Loucy (cell line): ENCODE measurements around the gene IMMT.

ENCODE experiments used
- EZH2phosphoT487 ChIP-seq: fragments of 200-600 bp; IDR thresholded peaks from 2 replicates; pipeline ENCODE4 v1.6.1; 2018; ENCODE audit warnings: antibody characterized with exemption, mild to moderate bottlenecking, moderate library complexity, borderline replicate concordance
- TF ChIP-seq, protein P1 (sequence below): fragments of 200-600 bp; sonication (generic); conservative IDR thresholded peaks from 2 replicates; pipeline ENCODE4 v1.5.1; 2014; ENCODE audit warnings: mild to moderate bottlenecking, antibody characterized with exemption, low read length

DNA sequence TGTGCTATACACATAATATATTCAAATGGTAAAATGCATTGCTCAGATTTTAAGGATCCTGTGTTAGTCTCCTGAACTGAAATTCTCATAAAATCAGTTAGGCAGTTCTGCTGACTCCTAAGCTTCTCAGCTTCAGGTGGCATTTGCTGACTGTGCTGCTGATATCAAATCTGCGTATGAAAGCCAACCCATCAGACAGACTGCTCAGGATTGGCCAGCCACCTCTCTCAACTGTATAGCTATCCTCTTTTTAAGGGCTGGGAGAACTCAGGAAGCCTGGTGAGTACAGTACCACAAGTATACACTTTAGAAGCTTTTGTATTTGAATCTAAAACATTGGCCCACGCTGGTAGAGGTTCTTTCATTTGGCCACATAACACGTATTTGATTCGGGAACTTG, 60.6 kb downstream of the IMMT start:
- TF ChIP-seq, protein P1, sequence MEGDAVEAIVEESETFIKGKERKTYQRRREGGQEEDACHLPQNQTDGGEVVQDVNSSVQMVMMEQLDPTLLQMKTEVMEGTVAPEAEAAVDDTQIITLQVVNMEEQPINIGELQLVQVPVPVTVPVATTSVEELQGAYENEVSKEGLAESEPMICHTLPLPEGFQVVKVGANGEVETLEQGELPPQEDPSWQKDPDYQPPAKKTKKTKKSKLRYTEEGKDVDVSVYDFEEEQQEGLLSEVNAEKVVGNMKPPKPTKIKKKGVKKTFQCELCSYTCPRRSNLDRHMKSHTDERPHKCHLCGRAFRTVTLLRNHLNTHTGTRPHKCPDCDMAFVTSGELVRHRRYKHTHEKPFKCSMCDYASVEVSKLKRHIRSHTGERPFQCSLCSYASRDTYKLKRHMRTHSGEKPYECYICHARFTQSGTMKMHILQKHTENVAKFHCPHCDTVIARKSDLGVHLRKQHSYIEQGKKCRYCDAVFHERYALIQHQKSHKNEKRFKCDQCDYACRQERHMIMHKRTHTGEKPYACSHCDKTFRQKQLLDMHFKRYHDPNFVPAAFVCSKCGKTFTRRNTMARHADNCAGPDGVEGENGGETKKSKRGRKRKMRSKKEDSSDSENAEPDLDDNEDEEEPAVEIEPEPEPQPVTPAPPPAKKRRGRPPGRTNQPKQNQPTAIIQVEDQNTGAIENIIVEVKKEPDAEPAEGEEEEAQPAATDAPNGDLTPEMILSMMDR = no peak
- TF ChIP-seq EZH2phosphoT487 = no peak
